GM12801 (cell line): ENCODE results near the gene ABCA10.

Experiments
- TF ChIP-seq, protein P1 (sequence below): IDR thresholded peaks from one replicate; pipeline ENCODE4 v1.5.1; 2011; ENCODE audit warnings: control low read depth; ENCODE audit not compliant: insufficient read length; ENCODE audit errors: extremely low read depth

The ABCA10 gene

DNA sequence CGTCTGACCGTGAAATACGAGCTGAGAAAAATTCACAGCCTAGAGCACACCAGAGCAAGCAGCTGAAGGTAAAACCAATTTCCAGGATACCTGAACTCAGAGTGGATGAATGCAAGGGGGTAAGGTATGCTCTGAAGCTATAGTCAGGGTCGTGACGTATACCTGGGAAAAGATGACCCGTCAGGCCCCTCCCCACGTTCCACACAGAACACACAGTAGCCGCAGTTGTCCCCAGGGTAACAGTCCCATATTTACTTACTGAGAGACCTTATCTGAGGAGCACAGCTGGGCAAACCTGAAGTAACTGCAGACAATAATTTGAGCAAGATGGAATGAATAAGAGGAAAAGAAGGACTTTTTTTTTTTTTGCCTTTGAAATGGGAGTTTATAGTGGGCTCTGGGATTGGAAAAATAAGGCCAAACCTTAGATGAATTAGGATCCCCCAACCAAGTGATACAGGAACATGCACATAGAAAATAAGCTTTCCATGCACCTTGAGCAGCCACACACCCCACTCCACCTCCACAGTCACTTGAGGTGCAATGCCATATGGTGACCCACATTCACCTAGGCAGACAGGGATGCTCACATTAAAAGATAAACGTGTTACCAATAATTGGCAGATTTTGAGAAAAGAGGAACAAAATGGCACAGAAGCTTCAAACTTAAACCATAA, 124.9 kb downstream of the ABCA10 start:
- TF ChIP-seq, protein P1, sequence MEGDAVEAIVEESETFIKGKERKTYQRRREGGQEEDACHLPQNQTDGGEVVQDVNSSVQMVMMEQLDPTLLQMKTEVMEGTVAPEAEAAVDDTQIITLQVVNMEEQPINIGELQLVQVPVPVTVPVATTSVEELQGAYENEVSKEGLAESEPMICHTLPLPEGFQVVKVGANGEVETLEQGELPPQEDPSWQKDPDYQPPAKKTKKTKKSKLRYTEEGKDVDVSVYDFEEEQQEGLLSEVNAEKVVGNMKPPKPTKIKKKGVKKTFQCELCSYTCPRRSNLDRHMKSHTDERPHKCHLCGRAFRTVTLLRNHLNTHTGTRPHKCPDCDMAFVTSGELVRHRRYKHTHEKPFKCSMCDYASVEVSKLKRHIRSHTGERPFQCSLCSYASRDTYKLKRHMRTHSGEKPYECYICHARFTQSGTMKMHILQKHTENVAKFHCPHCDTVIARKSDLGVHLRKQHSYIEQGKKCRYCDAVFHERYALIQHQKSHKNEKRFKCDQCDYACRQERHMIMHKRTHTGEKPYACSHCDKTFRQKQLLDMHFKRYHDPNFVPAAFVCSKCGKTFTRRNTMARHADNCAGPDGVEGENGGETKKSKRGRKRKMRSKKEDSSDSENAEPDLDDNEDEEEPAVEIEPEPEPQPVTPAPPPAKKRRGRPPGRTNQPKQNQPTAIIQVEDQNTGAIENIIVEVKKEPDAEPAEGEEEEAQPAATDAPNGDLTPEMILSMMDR = no peak

DNA sequence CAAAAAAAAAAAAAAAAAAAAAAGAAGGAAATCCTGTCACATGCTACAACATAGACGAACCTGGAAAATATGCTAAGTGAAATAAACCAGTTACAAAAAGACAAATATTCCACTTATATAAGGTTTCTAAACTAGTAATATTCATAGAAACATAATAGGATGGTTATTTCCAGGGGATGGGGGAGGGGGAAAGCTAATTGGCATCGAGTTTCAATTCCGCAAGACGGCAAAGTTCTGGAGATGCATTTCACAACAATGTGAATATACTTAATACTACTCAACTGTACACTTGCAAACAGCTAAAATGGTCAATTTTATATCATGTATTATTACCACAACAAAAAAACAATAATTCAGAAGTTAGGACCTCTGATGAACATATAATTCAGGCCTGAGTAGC, 130.0 kb downstream of the ABCA10 start:
- TF ChIP-seq, protein P1 = no peak
